Pons (tissue), 1 donor: ENCODE results near the gene TMC3.
A peak's percentile ranks its signal among the peaks of the same experiment; 100 is the strongest.
"Not testable (repeated sequence)": the region's sequence is repeated elsewhere in the genome, so short reads cannot be mapped to it uniquely, and the experiment has no call there.

Experiments
- DNase-seq: peaks from one replicate; pipeline ENCODE4 v3.0.0-alpha.2; 2016; ENCODE audit warnings: low spot score

The TMC3 gene

DNA sequence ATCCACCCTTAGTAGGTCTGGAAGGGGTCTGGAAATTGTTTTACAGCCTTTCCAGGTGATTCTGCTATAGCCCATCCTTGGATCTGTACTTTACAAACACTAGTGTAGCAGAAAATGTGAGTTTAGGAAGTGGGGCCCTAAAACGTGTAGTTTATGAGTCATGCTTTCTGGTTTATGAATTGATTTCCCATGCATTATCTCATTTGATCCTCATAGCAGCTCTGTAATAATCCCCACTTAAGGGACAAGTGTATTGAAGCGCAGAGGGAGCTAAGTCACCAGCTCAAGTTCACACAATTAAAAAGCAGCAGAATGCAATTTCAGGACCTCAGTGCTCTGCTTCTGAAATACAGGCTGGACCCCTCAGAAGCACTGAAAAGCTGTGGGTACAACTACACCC lies 27.4 kb downstream of the TMC3 start:
- no peak for DNase-seq

DNA sequence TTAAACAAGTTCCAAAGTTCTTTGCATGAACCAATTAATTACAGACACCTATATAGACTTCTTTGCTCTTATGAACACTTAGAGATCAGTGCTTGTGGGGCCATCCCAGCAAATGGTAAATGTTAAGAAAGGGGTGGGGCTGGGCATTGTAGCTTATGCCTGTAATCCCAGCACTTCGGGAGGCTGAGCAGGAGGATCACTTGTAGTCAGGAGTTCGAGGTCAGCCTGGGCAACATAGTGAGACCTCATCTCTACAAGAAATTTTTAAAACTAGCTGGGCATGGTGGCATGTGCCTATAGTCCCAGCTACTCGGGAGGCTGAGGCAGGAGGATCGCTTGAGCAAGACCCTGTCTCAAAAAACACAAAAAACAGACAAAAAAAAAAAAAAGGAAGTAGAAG lies 30.6 kb downstream of the TMC3 start:
- no peak for DNase-seq

DNA sequence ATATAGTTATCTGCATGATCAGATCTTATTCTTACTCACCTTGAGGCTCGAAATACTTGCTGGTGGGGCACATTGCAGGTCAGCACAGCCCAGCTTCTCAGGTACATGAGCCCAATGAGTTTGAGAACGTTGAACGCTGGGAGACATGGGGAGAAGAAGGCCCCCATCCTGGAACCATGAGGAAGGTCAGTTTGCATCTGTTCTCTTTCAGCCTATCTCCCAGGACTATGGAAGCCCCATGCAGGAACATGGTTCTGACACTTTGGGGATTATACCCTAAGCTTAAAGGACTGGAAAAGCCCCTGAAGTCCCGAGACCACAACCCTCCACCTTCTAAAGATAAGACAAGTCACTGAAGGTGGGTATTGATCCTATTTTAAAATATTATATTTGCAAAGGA lies 32.7 kb downstream of the TMC3 start:
- DNase-seq, result no peak

DNA sequence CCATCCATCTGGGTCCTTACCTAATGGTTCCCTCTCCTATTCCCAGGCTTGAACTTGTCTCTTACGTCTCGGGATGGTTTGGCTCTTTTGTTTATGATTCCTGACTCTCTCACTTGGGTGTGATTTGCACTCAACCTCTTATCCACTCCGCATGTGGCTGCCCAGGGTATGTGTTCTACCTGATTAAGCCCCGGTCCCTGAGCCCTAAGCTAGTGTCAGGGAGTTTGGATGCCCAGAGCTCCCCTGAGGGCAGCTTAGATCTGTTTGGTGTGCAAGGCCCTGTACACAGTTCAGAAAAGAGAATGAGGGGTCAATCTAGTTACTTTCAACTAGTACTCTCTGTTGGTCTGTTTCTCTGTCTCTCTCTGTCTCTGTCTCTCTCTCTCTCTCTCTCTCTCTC lies 34.2 kb downstream of the TMC3 start:
- no peak for DNase-seq

DNA sequence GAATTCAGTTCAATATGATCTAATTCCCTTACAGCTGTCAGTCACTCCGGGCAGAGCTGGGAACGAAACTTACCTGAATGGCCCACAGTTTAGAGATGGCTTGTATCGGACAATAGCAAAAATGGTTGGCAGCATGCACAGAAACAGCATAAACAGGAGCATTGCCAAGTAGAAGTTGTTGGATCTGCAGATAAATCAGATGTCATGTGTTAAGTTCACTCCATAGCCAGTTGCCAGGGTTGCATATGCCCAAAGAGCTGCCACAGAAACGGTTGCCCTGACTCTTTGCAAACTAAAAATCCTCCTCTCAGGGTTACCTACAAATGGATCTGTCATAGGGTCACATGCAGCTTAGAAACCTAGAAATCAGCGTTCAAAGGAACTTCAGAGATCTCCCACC lies 34.7 kb downstream of the TMC3 start:
- DNase-seq, result no peak

DNA sequence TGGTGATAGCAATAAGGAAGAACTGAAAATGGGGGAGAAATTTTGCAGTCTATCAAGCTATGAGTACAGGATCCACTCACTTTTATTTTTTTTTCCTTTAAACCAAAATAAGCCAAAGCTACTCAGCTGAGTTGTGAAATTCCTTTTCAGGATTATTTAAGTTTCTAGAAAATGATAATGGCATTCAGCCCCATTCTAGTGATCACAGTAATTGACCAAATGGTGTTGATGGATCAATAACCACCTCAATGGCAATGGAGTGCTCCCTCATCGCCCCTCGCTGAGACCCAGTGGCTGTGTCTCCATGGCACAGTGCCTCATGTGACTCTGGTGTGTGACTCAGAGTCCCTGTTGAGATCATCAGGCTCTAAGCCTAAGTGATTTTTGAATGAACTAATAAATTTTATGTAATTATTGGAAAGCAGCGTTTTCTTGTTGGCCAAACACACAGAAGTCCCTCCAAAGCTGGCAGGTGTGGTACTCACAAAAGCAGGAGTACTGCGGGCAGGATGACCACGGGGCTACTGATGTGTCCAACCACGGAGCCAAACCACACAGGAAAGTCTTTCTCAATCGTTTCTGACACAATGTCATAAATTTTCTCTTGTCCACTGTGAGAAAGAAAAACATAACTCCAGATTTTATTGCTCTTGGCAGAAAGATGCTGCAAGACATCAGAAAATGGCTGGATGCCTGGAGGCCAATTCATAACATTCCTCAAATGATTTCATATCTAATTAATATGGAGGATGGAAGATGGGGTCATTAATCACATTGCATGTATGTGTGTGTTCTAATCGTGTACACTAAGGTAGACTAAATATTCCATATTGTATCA lies 35.6 kb downstream of the TMC3 start:
- no peak for DNase-seq

DNA sequence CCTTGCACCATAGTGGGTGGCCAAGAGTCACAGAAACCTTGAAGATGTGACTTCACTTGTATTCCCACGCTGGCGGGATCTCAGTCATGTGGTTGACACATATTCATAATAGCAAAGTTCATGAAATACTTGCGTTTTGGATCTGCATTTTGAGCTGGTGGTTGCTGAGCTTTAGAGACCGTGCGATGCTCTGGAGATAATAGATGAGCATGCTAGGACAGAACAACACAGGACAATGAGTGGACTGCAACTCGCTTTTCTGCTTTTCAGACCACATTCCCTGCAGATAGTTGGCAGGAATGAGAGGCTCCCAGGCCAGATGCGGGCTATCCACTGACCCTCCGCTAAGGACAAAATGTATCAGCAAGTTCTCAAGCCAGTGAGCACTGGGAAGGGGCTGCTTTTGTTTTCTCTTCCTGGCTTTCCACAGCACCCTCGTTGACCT lies 36.3 kb downstream of the TMC3 start:
- no peak for DNase-seq

DNA sequence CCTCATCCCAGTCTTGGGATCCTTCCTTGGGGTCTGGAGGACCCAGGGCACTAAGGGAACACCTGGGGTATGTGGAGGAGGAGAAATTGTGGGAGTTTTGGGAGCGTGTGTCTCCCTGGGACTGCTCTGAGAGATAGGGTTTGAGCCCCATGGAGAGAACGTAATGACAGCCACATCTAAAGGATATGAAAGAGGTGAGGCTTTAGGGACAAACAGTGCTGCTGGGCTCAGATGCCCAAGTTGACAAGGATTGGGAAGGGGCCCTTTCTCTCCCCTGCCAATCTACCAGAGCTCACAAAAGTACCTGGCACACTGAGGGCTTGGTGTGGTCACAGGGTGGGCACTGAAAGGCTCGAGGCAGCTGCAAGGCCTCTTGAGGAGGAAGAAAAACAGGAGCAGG lies 36.8 kb downstream of the TMC3 start:
- no peak for DNase-seq

DNA sequence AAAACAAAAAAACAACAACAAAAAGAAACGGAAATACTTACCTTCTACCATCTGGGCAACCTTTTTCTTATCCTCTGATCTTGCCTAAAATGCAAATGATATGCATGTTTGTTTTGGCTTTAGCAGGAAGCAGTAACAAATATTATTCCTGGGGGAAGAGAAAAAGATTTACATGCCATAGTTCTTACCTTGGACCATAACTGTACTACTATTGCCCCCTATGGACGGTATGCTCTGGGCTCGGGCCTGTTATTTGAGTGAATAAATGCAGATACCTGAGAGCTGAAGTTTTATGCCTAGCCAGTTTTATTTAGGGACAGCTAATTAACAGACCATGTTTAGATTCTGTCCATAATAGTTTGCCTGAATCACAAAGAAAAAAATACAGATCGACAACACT lies 37.4 kb downstream of the TMC3 start:
- DNase-seq, result peak; percentile 31

DNA sequence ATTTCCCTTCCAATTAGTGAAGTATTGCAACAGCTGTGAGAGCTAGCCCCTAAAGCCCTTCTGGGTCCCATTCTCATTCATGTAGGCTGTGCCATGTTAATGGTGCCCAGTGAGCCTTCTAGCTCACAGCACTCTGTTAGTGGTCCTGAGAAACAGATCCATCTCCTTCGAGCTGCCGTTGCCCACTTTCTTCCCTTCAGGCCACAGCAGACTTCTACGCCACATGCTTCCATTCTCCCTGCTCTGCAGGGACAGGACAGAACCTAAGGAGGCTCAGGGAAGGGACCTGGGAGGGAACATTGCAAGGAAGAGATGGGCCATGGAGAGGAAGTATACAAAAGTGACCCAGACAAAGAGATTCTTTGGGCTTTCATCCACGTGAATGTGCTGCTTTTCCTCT lies 38.4 kb downstream of the TMC3 start:
- no peak for DNase-seq

DNA sequence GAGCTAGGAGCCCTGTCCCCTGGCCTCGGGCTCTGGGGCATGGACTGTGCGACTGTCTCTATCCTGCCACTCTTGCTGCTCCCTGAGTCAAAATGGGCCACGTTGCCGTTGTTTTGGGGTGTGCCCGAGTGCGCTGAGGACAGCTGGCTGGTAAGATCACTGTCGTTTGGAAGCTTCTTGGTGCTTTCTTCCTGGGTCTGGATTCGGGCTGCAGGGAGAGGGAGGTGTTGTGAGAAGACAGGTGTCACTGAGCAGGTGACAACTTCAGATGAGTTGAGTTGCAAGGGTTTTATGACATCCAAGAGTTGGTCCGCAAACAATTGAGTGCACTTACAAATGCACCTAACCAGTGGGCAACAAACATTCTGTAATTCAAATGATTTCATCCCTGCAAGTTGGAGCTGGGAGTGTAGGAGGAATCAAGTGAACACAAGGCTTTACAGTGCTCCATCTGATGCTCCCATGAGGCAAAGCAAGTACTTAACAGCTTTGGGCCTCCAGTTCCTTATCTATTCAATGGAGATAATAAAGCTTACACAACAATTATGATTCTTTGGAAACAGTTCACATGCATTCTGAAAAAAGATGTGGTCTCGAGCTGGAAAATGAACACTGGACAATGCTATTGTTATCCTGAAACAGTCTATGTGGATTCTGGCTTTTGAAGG lies 39.1 kb downstream of the TMC3 start:
- no peak for DNase-seq

DNA sequence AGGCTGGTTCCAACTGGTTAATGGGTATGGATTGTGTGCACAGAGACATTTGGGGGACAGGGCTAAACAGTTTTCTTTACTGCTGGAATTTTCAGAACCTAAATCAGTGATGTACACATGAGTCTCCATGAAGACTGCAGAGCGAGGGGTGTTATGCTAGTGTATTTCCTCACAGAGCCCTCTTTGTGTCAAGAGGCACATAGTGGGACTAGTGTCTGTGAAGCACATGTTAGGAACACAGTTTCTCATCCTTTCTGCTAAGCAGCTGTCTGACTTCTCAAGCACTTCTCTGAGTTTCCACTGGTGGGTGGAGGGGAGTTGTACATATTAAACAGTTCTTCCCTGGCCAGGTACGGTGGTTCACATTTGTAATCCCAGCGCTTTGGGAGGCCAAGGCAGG lies 40.6 kb downstream of the TMC3 start:
- DNase-seq, result no peak

DNA sequence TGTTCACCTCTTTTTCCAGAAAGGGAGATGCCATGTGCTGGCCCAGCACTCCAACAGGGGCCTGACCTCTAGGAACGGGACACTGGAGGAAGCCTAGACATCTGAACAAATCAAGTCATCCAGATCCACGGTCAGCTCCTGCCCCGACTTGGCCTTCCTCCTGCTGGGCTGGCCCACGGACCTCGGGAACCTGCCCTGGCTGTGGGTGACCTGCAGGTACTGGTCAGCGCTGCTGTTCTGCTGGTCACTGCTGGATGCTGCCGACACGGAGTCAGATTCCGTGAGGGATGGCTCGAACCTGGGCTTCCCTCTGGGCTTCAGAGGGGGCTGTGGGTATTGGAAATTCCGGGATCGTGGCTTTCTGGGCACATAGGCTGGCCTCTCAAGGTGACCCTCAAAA lies 41.7 kb downstream of the TMC3 start:
- no peak for DNase-seq

DNA sequence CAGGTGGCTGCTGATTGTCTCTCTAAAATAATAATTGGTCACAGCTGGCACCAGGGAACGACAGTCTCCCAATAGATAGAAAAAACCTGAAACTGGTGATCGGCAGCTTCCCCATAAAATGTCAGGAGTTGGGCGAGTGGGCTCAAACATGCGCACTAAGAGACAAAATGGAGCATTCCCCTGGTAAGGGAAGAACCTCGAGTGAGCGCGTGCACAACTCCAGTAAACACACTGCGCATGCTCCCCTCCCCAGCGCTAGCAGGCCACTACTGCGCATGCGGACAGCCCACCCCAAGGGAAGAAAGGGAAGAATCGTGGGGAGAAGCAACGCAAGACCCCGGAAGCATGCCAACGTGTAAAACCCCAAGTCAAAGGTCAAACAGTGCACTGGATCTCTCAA lies 42.4 kb downstream of the TMC3 start:
- DNase-seq, result no peak

DNA sequence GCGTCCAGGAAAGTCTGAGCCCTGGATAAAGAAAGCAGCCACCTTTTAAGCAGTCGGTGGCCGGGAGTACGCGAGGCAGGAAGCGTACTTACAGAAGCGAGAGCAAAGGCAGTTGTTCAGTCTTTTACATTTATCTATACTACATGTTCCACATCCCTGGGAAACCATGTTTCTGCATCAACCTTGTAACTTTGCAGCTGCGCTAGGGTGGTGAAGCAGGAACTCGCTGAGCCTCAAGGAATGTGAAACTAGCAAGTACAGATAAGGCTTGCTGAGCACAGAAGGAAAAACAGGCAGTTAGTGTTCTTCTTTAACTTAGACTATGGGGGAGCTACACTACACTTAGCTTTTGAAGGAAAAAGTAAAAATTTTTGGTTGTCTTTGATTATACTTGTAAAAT lies 42.9 kb downstream of the TMC3 start:
- DNase-seq, result not testable (repeated sequence)

DNA sequence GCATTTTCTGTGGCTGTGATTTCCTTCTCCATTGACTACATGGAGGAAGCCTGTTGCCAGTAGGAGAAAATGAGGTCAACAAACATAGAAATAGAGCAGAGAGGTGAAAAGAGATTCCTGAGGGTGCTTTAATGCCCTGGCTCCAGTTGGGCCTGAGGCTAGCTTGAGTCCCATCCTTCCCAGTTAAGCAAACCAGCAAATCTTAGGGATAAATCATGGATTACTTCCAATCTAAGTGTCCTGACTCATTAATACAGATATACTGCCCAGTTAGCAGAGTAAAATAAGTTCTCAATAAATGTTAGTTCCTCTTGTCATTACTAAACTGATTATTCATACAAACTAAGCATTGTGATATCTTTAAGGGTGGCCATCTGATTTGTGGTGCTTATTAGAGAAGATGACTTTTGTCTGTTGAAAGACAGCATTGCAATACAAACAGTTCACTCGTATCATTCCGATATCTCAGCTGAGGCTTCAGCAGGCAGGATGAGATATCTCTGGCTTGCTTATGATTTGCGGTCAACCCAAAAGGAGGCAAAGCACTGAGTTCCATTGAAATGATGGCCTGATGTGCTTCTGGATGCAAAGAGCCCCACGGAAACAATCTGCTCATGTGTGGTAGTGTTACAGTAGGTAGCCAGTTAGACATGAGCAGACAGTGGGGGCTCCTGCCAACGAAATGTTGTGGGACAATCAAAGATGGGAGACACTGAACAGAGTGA lies 43.5 kb downstream of the TMC3 start:
- DNase-seq, result no peak

DNA sequence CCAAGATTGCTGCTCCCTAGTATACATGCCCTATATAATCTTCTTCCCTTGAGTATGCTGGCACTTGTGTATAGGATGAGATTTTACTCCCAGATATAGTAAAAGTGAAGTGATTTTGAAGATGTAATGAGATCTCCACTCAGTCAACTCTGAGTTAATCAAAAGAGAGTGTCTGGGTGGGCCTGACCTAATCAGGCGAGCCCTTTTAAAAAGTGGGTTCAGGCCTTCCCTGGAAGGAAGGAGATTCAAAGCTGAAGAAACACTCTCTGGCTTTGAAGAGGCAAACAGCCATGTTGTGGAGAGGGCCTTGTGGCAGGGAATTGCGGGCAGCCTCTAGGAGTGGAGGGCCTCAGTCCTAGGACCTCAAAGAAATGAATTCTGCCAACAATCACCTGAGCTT lies 44.6 kb downstream of the TMC3 start:
- DNase-seq, result no peak

DNA sequence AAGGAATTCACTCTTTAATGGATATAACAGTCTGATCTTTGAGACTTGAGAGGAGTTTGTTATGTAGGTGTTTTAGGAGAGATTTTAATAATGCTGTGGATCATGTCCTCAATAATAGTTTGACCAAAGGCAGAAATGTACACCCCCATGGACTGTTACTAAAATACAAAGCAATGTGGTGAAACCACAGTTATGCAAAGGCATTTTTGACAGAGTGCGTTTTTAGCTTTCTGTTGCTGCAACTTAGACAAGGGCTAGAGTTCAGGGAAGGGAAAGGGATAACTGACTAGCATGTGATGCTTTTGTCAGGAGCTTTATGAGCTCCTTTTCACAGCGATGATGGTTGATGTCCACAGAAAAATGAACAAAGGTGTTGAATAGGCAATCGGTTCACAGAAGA lies 46.5 kb downstream of the TMC3 start:
- no peak for DNase-seq

DNA sequence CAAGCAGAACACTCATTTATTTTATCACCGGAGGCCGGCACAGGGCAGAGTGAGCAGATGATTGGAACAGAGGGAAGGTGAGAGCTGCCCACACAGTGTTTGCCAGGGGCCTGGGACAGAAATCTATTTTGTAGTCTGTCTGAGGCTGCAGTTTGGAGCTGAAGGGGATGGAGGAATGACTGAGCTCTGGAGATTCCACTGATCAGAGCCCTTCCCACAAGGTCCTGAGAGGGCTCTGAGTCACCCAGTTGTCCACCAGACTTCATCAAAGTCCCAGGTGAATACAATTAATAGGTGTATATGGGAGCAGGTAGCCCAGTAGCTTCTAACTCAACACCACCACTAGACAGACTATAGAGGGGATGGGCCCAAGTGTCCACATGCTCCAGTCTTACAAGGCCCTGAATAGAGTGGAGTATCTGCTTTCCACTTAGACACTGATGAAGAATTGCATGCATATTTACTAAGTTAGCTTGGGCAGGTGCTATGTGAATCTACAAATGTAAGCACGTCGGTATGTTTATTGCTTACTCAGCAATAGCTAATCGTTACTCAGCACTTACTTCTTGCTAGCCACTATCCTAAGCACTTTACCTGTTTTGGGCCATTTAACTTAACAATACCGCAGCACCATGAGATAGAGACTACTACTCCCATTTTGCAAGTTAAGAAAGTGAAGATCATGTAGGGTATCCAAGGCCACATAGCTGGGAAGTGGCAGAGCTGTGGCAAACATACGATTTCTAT lies 47.4 kb downstream of the TMC3 start:
- no peak for DNase-seq

DNA sequence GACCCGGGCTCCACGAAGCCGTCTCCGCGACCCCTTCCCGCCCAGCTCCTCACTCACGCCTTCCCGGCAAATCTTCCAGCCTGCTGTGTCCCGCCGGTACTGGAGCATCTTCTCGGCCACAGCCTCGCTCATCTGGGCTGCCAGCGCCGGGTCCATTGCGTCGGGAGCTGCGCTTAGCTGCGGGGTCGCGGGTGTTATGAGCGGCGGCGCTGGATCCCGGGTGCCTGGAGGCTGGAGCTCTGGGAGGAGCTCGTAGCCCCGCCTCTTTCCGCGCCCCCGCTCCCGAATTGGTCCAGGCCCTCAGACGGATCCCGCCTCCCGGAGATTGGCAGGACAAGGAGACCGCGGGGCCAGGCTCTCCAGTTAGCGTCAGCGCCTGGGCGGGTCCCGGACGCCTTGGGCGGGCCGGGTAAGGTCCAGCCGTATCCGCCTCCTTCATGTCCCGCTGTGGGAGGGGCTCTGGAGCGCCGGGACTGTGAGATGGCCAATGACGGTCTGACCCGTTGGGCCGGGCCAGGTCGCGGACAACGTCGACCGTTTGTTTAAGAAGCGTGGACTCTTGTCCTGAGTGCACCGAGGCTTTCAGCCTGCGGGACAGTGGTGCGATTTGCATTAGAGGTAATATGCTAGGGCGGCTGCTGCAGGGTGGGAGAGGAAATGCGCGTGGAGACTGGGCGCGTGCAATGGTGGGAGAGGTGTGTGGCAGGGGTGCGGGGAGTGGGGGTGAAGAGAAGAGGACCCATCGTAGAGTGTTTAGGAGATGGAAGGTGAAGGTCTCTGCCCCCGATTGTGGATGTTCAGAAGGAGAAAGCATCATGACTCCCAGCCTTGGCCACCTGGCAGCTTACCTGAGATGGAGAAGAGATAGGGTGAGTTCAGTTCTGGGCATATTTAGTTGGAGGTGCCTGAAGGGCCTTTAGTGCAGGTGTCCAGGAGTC lies 49.8 kb downstream of the TMC3 start, which contains the start of gene STARD5:
Gene STARD5 (minus strand): TSS at position 198 of the 938 bp plus-strand sequence. CDS start 42 bp downstream, at position 156.
- peak; percentile 98 for DNase-seq

DNA sequence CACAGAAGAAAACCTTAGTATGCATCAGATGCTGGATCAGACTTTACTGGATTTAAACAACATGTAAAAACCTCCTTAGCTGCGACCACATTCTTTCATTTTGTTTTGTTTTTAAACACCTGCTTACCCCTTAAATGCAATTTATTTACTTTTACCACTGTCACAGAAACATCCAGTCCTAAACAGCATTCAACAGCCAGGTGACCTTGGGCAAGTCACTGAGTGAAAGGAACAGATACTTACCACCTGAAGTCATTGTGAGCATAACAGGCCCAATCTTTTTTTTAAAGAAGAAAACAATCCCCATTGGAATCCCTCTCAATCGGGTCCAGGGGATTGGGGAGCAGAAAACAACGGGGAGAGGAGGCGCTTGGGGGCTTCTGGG lies 50.5 kb downstream of the TMC3 start:
- no peak for DNase-seq
